B cell (primary cell): Measurements from ENCODE around the gene NUMBL. TPM values are rescaled to one million over a fixed set of nuclear protein-coding genes. Genes with fewer than 3 reads are reported as not detected.

ENCODE experiments used
- ATAC-seq: fragments of 200-7000 bp; cut with Tn5 transposase; one replicate; pipeline ENCODE4 v1.10.0; 2021; ENCODE audit warnings: low read depth, mild to moderate bottlenecking, moderate number of reproducible peaks, moderate library complexity
- CTCF ChIA-PET: fragments of 350-600 bp; sonication (Branson Sonifier 250); formaldehyde crosslinking; loops from one replicate; lab custom pipeline; 2021; ENCODE audit warnings: antibody characterized with exemption, inconsistent platforms; lab: Charles Lee
- POLR2A ChIA-PET: fragments of 350-600 bp; sonication (Branson Sonifier 250); formaldehyde crosslinking; loops from one replicate; lab custom pipeline; 2021; ENCODE audit warnings: antibody characterized with exemption; lab: Charles Lee
- DNase-seq: peaks from one replicate; pipeline ENCODE4 v3.0.0; 2013
- H2AFZ ChIP-seq: 2 replicates; pipeline ENCODE4 v1.6.1; 2012; ENCODE audit warnings: mild to moderate bottlenecking, low read depth, low read length; ENCODE audit not compliant: insufficient read depth, poor library complexity, severe bottlenecking
- H3K27ac ChIP-seq, 2 donors: 1 replicate in 1 of 2; 2 replicates in 1 of 2; pipeline ENCODE4 v1.5.1; 2012 to 2013; ENCODE audit warnings: low read length in 2 of 2, mild to moderate bottlenecking in 2 of 2, moderate library complexity in 1 of 2
- H3K27me3 ChIP-seq, 4 experiments: fragments of 200-600 bp in 1 of 4; sonication (generic) in 1 of 4; replicated peaks in 1 of 4; 1 replicate in 2 of 4; 2 replicates in 2 of 4; pipeline versions ENCODE4 v1.6.1 to v1.7.0; 2013 to 2016; ENCODE audit warnings: low read length in 3 of 4, mild to moderate bottlenecking in 2 of 4, mixed read lengths in 1 of 4, moderate library complexity in 1 of 4; ENCODE audit not compliant: insufficient read depth in 4 of 4, control insufficient read depth in 3 of 4; ENCODE audit errors: control extremely low read depth in 1 of 4
- H3K36me3 ChIP-seq, 2 experiments: replicated peaks in 1 of 2; 1 replicate in 1 of 2; 2 replicates in 1 of 2; pipeline versions ENCODE4 v1.6.1 to v1.7.1; 2013; ENCODE audit warnings: low read length in 1 of 2; ENCODE audit not compliant: insufficient read depth in 2 of 2, control insufficient read depth in 1 of 2; ENCODE audit errors: control extremely low read depth in 1 of 2, extremely low read depth in 1 of 2
- H3K4me1 ChIP-seq, 2 donors: fragments of 200-600 bp in 1 of 2; sonication (generic) in 1 of 2; 1 replicate in 1 of 2; 2 replicates in 1 of 2; pipeline versions ENCODE4 v1.5.1 to v1.6.1; 2013 to 2017; ENCODE audit warnings: low read length in 2 of 2; ENCODE audit not compliant: control insufficient read depth in 2 of 2, insufficient read depth in 2 of 2
- H3K4me2 ChIP-seq: replicated peaks from 2 replicates; pipeline ENCODE3; 2012; ENCODE audit warnings: mild to moderate bottlenecking, low read depth, low read length; ENCODE audit not compliant: poor library complexity, severe bottlenecking
- H3K4me3 ChIP-seq, 5 experiments: fragments of 200-600 bp in 1 of 5; sonication (generic) in 1 of 5; 1 replicate in 3 of 5; 2 replicates in 2 of 5; pipeline versions ENCODE4 v1.5.1 to v1.7.0; 2011 to 2016; ENCODE audit warnings: low read length in 4 of 5, mild to moderate bottlenecking in 4 of 5, low read depth in 2 of 5, control low read depth in 1 of 5, moderate library complexity in 1 of 5; ENCODE audit not compliant: insufficient read depth in 1 of 5; ENCODE audit errors: control extremely low read depth in 1 of 5, extremely low read depth in 1 of 5
- H3K79me2 ChIP-seq: fragments of 200-600 bp; sonication (generic); one replicate; pipeline ENCODE4 v1.6.0; 2016; ENCODE audit warnings: low read length; ENCODE audit not compliant: control insufficient read depth, insufficient read depth
- H3K9ac ChIP-seq: fragments of 200-600 bp; sonication (generic); 2 replicates; pipeline ENCODE4 v1.6.1; 2017; ENCODE audit warnings: mild to moderate bottlenecking, low read length, moderate library complexity
- H3K9me3 ChIP-seq, 3 donors: one replicate each; pipeline versions ENCODE4 v1.6.1 to v1.7.1; 2013; ENCODE audit warnings: low read length in 2 of 3; ENCODE audit not compliant: control insufficient read depth in 2 of 3, insufficient read depth in 1 of 3; ENCODE audit errors: control extremely low read depth in 1 of 3
- H4K20me1 ChIP-seq: 2 replicates; pipeline ENCODE4 v1.6.0; 2012; ENCODE audit warnings: mild to moderate bottlenecking, low read length; ENCODE audit not compliant: insufficient read depth, control insufficient read depth, poor library complexity, severe bottlenecking
- H3K27ac Mint-ChIP-seq: one replicate; pipeline ENCODE4 v1.8.0; 2021; ENCODE audit warnings: mixed read lengths
- H3K27me3 Mint-ChIP-seq: one replicate; pipeline ENCODE4 v1.8.0; 2021; ENCODE audit warnings: mixed read lengths
- H3K4me1 Mint-ChIP-seq: one replicate; pipeline ENCODE4 v1.8.0; 2021; ENCODE audit warnings: mixed read lengths
- H3K4me3 Mint-ChIP-seq: one replicate; pipeline ENCODE4 v1.8.0; 2021; ENCODE audit warnings: mixed read lengths
- H3K9me3 Mint-ChIP-seq: one replicate; pipeline ENCODE4 v1.8.0; 2022; ENCODE audit warnings: mixed read lengths; ENCODE audit not compliant: insufficient read depth
- CTCF ChIP-seq: fragments of 200-600 bp; IDR thresholded peaks from one replicate; pipeline ENCODE4 v1.8.0; 2022; ENCODE audit warnings: antibody characterized with exemption, mild to moderate bottlenecking
- EZH2 ChIP-seq: IDR thresholded peaks from 2 replicates; pipeline ENCODE4 v1.6.1; 2012; ENCODE audit warnings: borderline replicate concordance, low read depth, mild to moderate bottlenecking, moderate library complexity, low read length; ENCODE audit not compliant: insufficient read depth, poor library complexity, severe bottlenecking
- WGBS: methylation state at CpG from one replicate; pipeline ENCODE4 v1.1.5; 2013; ENCODE audit warnings: missing lambda C conversion rate; ENCODE audit not compliant: insufficient coverage; 5-methylcytosine and 5-hydroxymethylcytosine counted together
- intact Hi-C: fragments of 100-400 bp; cut with micrococcal nuclease; formaldehyde crosslinking; loops from one replicate; pipeline ENCODE4 v1.10.0; 2022
- polyA plus RNA-seq: library from polyadenylated mRNA; depleted of rRNA; stranded (reverse); fragments of >200 nt; gene quantifications from 2 replicates; pipeline ENCODE4 v1.2.3, GENCODE V29; 2012
- total RNA-seq, 2 donors: library from RNA; stranded (reverse); fragments of 120-200 nt in 1 of 2; gene quantifications; 1 replicate in 1 of 2; 2 replicates in 1 of 2; pipeline versions ENCODE4 v1.2.3 to v1.2.4, GENCODE V29; 2013 to 2022

NUMBL gene
- total and polyA plus RNA-seq, 2 donors (not counting 1 experiment from before 2014, with no cell fraction given) = 7.8 to 21.8 TPM

GRCh38 chr19:40685016-40685526, 5.4 kb downstream of the NUMBL start:
- H3K27ac Mint-ChIP-seq = no peak overlapping the region
- Histone ChIP-seq H3K9ac (no peak overlapping the region), H3K4me3 (no peak overlapping the region), H3K4me1 (peaks cover 36 to 38% of the 10 kb centered on the region in 2 donors), H3K9me3 (no peaks in the 10 kb centered on the region), H3K4me2 (no peak overlapping the region), H3K79me2 (peaks cover 3% of the 10 kb centered on the region), H3K27me3 (no peaks in the 10 kb centered on the region), H3K36me3 (peaks cover 0 to 22% of the 10 kb centered on the region in 2 experiments), H2AFZ (no peak overlapping the region), H3K27ac (no peak overlapping the region), H4K20me1 (no peaks in the 10 kb centered on the region)
- 98% methylated on average over 3 of the region's 3 CpGs for WGBS
- no peak overlapping the region for H3K4me3 Mint-ChIP-seq
- H3K4me1 Mint-ChIP-seq = peaks cover 6% of the 10 kb centered on the region
- no peak for TF ChIP-seq CTCF
- no peak for TF ChIP-seq EZH2
- no peaks in the 10 kb centered on the region for H3K27me3 Mint-ChIP-seq
- intact Hi-C loops = no loop called here
- ATAC-seq (no peak), DNase-seq (no peak)
- ChIA-PET POLR2A (no interaction called here), CTCF (no interaction called here)
- H3K9me3 Mint-ChIP-seq = no peaks in the 10 kb centered on the region

- no peak for ATAC-seq
- H3K4me3 ChIP-seq = no peak overlapping the region
- H3K4me1 ChIP-seq = peaks cover 28 to 30% of the 10 kb centered on the region in 2 donors
- no peak overlapping the region for H3K9ac ChIP-seq
- no peak overlapping the region for H3K4me2 ChIP-seq
- no peaks in the 10 kb centered on the region for H4K20me1 ChIP-seq
- Mint-ChIP-seq H3K4me1 (peaks cover 6% of the 10 kb centered on the region), H3K9me3 (no peaks in the 10 kb centered on the region), H3K27ac (no peak overlapping the region), H3K4me3 (no peak overlapping the region), H3K27me3 (no peaks in the 10 kb centered on the region)
- TF ChIP-seq CTCF = no peak
- TF ChIP-seq EZH2 = no peak
- peaks cover 0 to 22% of the 10 kb centered on the region in 2 experiments for H3K36me3 ChIP-seq
- no peak overlapping the region for H2AFZ ChIP-seq
- peaks cover 3% of the 10 kb centered on the region for H3K79me2 ChIP-seq
- H3K27ac ChIP-seq = no peak overlapping the region
- ChIA-PET POLR2A (interaction anchor here (0.7 kb wide), 1 partner anchor 1176 kb away, joined by 9 read pairs; the partner anchor contains the start of gene RPS19), CTCF (interaction anchor here (0.7 kb wide), 1 partner anchor 987 kb away, joined by 3 read pairs; no protein-coding TSS in a partner anchor)
- no peak for DNase-seq
- WGBS = 97% methylated on average over 32 of the region's 32 CpGs
- H3K9me3 ChIP-seq = no peaks in the 10 kb centered on the region
- H3K27me3 ChIP-seq = no peaks in the 10 kb centered on the region
- intact Hi-C loops = no loop called here
Observed at GRCh38 chr19:40684280-40684679, 6.2 kb downstream of the NUMBL start.
